GM12875 (cell line): ENCODE results near the gene TPD52L2.
"Not testable (repeated sequence)": the region's sequence is repeated elsewhere in the genome, so short reads cannot be mapped to it uniquely, and the experiment has no call there.

Experiments used
- H3K4me3 ChIP-seq: one replicate; pipeline ENCODE4 v1.5.1; 2011; ENCODE audit warnings: low read depth, low read length, control low read depth
- TF ChIP-seq, protein P1 (sequence below): IDR thresholded peaks from 2 replicates; pipeline ENCODE4 v1.5.1; 2011; ENCODE audit warnings: low read depth, mild to moderate bottlenecking, control low read depth, inconsistent platforms, low read length, moderate library complexity, borderline replicate concordance; ENCODE audit not compliant: insufficient read depth

The TPD52L2 gene

GRCh38 chr20:63848003-63848911 lies 16.8 kb upstream of the TPD52L2 start:
- TF ChIP-seq, protein P1, sequence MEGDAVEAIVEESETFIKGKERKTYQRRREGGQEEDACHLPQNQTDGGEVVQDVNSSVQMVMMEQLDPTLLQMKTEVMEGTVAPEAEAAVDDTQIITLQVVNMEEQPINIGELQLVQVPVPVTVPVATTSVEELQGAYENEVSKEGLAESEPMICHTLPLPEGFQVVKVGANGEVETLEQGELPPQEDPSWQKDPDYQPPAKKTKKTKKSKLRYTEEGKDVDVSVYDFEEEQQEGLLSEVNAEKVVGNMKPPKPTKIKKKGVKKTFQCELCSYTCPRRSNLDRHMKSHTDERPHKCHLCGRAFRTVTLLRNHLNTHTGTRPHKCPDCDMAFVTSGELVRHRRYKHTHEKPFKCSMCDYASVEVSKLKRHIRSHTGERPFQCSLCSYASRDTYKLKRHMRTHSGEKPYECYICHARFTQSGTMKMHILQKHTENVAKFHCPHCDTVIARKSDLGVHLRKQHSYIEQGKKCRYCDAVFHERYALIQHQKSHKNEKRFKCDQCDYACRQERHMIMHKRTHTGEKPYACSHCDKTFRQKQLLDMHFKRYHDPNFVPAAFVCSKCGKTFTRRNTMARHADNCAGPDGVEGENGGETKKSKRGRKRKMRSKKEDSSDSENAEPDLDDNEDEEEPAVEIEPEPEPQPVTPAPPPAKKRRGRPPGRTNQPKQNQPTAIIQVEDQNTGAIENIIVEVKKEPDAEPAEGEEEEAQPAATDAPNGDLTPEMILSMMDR: no peak
- no peak overlapping the region for H3K4me3 ChIP-seq

- TF ChIP-seq, protein P1: no peak
These were observed 14.2 kb upstream of the TPD52L2 start for GRCh38 chr20:63850689-63851547.

DNA sequence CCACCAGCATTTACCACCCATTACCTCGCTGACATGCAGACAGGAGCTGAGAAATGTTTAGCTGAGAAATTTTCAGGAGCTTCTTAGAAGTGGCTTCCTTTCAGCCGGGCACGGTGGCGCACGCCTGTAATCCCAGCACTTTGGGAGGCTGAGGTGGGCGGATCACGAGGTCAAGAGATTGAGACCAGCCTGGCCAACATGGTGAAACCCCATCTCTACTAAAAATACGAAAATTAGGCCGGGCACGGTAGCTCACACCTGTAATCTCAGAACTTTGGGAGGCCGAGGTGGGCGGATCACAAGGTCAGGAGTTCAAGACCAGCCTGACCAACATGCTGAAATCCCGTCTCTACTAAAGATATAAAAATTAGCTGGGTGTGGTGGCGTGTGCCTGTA lies 13.5 kb upstream of the TPD52L2 start:
- H3K4me3 ChIP-seq: not testable (repeated sequence)

More at GRCh38 chr20:63850689-63851547, 14.2 kb upstream of the TPD52L2 start:
- H3K4me3 ChIP-seq: no peak overlapping the region

GRCh38 chr20:63853733-63854068 lies 11.4 kb upstream of the TPD52L2 start:
- H3K4me3 ChIP-seq: not testable (repeated sequence)

DNA sequence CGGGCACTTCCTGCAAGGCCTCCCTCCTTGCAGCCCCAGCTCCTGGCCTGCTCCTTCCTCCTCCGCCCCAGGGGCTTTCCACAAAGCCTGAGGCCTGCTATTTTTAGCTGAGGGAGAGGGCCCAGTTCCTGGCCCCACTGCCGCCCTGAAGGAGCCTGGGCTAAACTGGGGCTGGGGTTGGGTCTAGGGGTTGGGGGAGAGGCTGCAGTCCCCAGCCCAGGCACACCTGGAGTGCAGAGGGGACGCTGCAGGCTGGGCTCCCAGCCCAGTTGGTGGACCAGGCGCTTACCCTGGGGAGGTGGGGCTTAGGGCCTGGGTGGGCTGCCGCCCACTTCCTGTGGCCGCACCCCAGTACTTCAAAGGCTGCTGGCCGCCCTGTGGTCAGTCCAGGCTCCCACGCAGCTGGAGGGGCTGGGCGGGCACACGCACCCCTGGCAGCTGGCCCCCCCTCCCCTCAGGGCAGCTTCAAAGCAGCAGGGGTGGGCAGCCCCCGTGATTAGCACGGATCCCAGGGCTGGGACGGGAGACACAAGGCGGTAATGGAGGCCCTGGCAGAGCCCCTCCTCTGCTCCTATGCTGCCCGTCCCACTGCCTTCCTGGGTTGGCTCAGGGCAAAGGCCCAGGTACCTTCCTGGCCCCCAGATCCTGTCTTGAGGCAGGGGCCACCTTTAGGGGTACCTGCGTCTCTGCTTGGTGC lies 10.9 kb upstream of the TPD52L2 start:
- TF ChIP-seq, protein P1: no peak
- no peak overlapping the region for H3K4me3 ChIP-seq

- no peak overlapping the region for H3K4me3 ChIP-seq
- TF ChIP-seq, protein P1: no peak
These were observed 10.2 kb upstream of the TPD52L2 start for GRCh38 chr20:63854766-63855362.

- H3K4me3 ChIP-seq: no peak overlapping the region
- TF ChIP-seq, protein P1: no peak
These were observed 9.5 kb upstream of the TPD52L2 start for GRCh38 chr20:63855363-63856097.
